H9 (cell line): ENCODE measurements around the gene CHI3L2. TPM values are rescaled to one million over a fixed set of nuclear protein-coding genes. Genes with fewer than 3 reads are reported as not detected.

Experiments used
- DNase-seq: peaks from one replicate; pipeline ENCODE4 v3.0.0-alpha.2; 2017
- H2AFZ ChIP-seq: one replicate; pipeline ENCODE4 v1.6.1; 2013; ENCODE audit warnings: mild to moderate bottlenecking, low read length, control low read depth, moderate library complexity
- H2AK5ac ChIP-seq: 2 replicates; pipeline ENCODE4 v1.6.1; 2013; ENCODE audit warnings: low read length, control low read depth, mixed read lengths; ENCODE audit not compliant: insufficient read length
- H2BK120ac ChIP-seq: one replicate; pipeline ENCODE4 v1.6.1; 2013; ENCODE audit warnings: low read depth, mild to moderate bottlenecking, low read length, control low read depth, inconsistent platforms; ENCODE audit not compliant: poor library complexity, severe bottlenecking
- H2BK12ac ChIP-seq: 2 replicates; pipeline ENCODE4 v1.6.1; 2013; ENCODE audit warnings: low read length, control low read depth, mixed read lengths, low read depth; ENCODE audit not compliant: insufficient read length
- H2BK15ac ChIP-seq: 2 replicates; pipeline ENCODE4 v1.6.1; 2013; ENCODE audit warnings: low read depth, low read length, control low read depth
- H2BK20ac ChIP-seq: one replicate; pipeline ENCODE4 v1.6.1; 2013; ENCODE audit warnings: low read depth, mild to moderate bottlenecking, low read length, control low read depth, inconsistent platforms; ENCODE audit not compliant: poor library complexity, severe bottlenecking
- H2BK5ac ChIP-seq: 2 replicates; pipeline ENCODE4 v1.6.1; 2013; ENCODE audit warnings: low read length, control low read depth, mixed read lengths; ENCODE audit not compliant: insufficient read length
- H3K14ac ChIP-seq: 2 replicates; pipeline ENCODE4 v1.6.1; 2013; ENCODE audit warnings: low read length, control low read depth; ENCODE audit not compliant: insufficient read depth
- H3K18ac ChIP-seq: 2 replicates; pipeline ENCODE4 v1.6.1; 2013; ENCODE audit warnings: low read depth, mild to moderate bottlenecking, mixed read lengths, low read length, control low read depth; ENCODE audit not compliant: insufficient read length
- H3K23ac ChIP-seq: 2 replicates; pipeline ENCODE4 v1.6.1; 2013; ENCODE audit warnings: low read length, control low read depth, mixed read lengths, low read depth; ENCODE audit not compliant: insufficient read length
- H3K23me2 ChIP-seq: 2 replicates; pipeline ENCODE4 v1.6.1; 2013; ENCODE audit warnings: low read depth, mild to moderate bottlenecking, mixed read lengths, low read length, control low read depth; ENCODE audit not compliant: insufficient read length, poor library complexity, severe bottlenecking
- H3K27ac ChIP-seq: 2 replicates; pipeline ENCODE4 v1.5.1; 2013; ENCODE audit warnings: low read length, control low read depth, mixed read lengths, low read depth; ENCODE audit not compliant: insufficient read length
- H3K27me3 ChIP-seq: 2 replicates; pipeline ENCODE4 v1.6.1; 2013; ENCODE audit warnings: low read length, control low read depth, inconsistent platforms; ENCODE audit not compliant: insufficient read depth
- H3K4ac ChIP-seq: 2 replicates; pipeline ENCODE4 v1.6.1; 2013; ENCODE audit warnings: low read depth, mild to moderate bottlenecking, control low read depth, inconsistent platforms, low read length, moderate library complexity
- H3K4me1 ChIP-seq: 2 replicates; pipeline ENCODE4 v1.6.1; 2013; ENCODE audit warnings: low read length, control low read depth, inconsistent platforms; ENCODE audit not compliant: insufficient read depth
- H3K4me2 ChIP-seq: 2 replicates; pipeline ENCODE4 v1.6.1; 2013; ENCODE audit warnings: low read length, control low read depth, mixed read lengths; ENCODE audit not compliant: insufficient read length, insufficient read depth
- H3K56ac ChIP-seq: 2 replicates; pipeline ENCODE4 v1.6.1; 2013; ENCODE audit warnings: low read depth, mild to moderate bottlenecking, mixed read lengths, low read length, control low read depth; ENCODE audit not compliant: insufficient read length
- H3K79me1 ChIP-seq: 2 replicates; pipeline ENCODE4 v1.6.1; 2013; ENCODE audit warnings: low read depth, mild to moderate bottlenecking, moderate library complexity, low read length, control low read depth, inconsistent platforms; ENCODE audit not compliant: insufficient read depth, poor library complexity, severe bottlenecking
- H3K79me2 ChIP-seq: 2 replicates; pipeline ENCODE4 v1.6.1; 2013; ENCODE audit warnings: low read length, control low read depth, inconsistent platforms; ENCODE audit not compliant: insufficient read depth
- H3K9ac ChIP-seq: 2 replicates; pipeline ENCODE4 v1.6.1; 2013; ENCODE audit warnings: low read length, control low read depth, mixed read lengths; ENCODE audit not compliant: insufficient read length; ENCODE audit errors: extremely low read depth
- H3K9me3 ChIP-seq: one replicate; pipeline ENCODE4 v1.6.1; 2013; ENCODE audit warnings: low read depth, low read length, inconsistent platforms; ENCODE audit not compliant: control insufficient read depth
- H3T11ph ChIP-seq: one replicate; pipeline ENCODE4 v1.6.1; 2013; ENCODE audit warnings: mild to moderate bottlenecking, low read length, control low read depth, inconsistent platforms
- H4K20me1 ChIP-seq: one replicate; pipeline ENCODE4 v1.6.1; 2013; ENCODE audit not compliant: control insufficient read depth, insufficient read length, insufficient read depth
- H4K5ac ChIP-seq: 2 replicates; pipeline ENCODE4 v1.6.1; 2013; ENCODE audit warnings: low read depth, mild to moderate bottlenecking, mixed read lengths, low read length, control low read depth; ENCODE audit not compliant: insufficient read length
- H4K8ac ChIP-seq: replicated peaks from 2 replicates; pipeline ENCODE4 v1.6.1; 2013; ENCODE audit warnings: low read length, control low read depth, mixed read lengths, low read depth; ENCODE audit not compliant: insufficient read length
- H4K91ac ChIP-seq: 2 replicates; pipeline ENCODE4 v1.6.1; 2013; ENCODE audit warnings: low read depth, mild to moderate bottlenecking, moderate library complexity, mixed read lengths, low read length, control low read depth; ENCODE audit not compliant: insufficient read length
- H3K27ac Mint-ChIP-seq, 3 experiments: 2 replicates in 2 of 3; 3 replicates in 1 of 3; pipeline ENCODE4 v1.8.0; 2020 to 2021; ENCODE audit warnings: mixed read lengths in 3 of 3, mild to moderate bottlenecking in 1 of 3, moderate library complexity in 1 of 3
- H3K27me3 Mint-ChIP-seq: 2 replicates; pipeline ENCODE4 v1.8.0; 2021; ENCODE audit warnings: low read depth, mild to moderate bottlenecking, moderate library complexity, mixed read lengths
- H3K36me3 Mint-ChIP-seq, 3 experiments: 2 replicates in 2 of 3; 3 replicates in 1 of 3; pipeline ENCODE4 v1.8.0; 2020 to 2021; ENCODE audit warnings: low read depth in 3 of 3, mixed read lengths in 3 of 3; ENCODE audit not compliant: insufficient read depth in 1 of 3
- H3K4me1 Mint-ChIP-seq, 2 experiments: 2 replicates each; pipeline ENCODE4 v1.8.0; 2020; ENCODE audit warnings: mixed read lengths in 2 of 2
- H3K4me3 Mint-ChIP-seq, 2 experiments: 2 replicates in 1 of 2; 3 replicates in 1 of 2; pipeline ENCODE4 v1.8.0; 2020 to 2021; ENCODE audit warnings: mild to moderate bottlenecking in 2 of 2, mixed read lengths in 2 of 2, moderate library complexity in 1 of 2
- H3K9me3 Mint-ChIP-seq, 2 experiments: 2 replicates in 1 of 2; 3 replicates in 1 of 2; pipeline ENCODE4 v1.8.0; 2020; ENCODE audit warnings: mild to moderate bottlenecking in 2 of 2, mixed read lengths in 2 of 2, moderate library complexity in 1 of 2
- WGBS: extraction: QIAGEN DNeasy Blood & Tissue Kit; methylation state at CpG from one replicate; pipeline ENCODE4 v1.1.7; 2013; ENCODE audit warnings: missing lambda C conversion rate, low lambda C conversion rate, mixed read lengths; ENCODE audit not compliant: insufficient read length; ENCODE audit errors: extremely low coverage; 5-methylcytosine and 5-hydroxymethylcytosine counted together
- total RNA-seq: library from RNA; stranded (reverse); gene quantifications from 2 replicates; pipeline ENCODE4 v1.2.1, GENCODE V29; 2021
- TF ChIP-seq, protein P1 (sequence below): fragments of 200-600 bp; sonication (generic); conservative IDR thresholded peaks from 3 replicates; pipeline ENCODE4 v1.8.0; 2021; ENCODE audit warnings: antibody characterized with exemption, mild to moderate bottlenecking

The CHI3L2 gene
- total RNA-seq, 1 experiment from 2014 or later = not detected

DNA sequence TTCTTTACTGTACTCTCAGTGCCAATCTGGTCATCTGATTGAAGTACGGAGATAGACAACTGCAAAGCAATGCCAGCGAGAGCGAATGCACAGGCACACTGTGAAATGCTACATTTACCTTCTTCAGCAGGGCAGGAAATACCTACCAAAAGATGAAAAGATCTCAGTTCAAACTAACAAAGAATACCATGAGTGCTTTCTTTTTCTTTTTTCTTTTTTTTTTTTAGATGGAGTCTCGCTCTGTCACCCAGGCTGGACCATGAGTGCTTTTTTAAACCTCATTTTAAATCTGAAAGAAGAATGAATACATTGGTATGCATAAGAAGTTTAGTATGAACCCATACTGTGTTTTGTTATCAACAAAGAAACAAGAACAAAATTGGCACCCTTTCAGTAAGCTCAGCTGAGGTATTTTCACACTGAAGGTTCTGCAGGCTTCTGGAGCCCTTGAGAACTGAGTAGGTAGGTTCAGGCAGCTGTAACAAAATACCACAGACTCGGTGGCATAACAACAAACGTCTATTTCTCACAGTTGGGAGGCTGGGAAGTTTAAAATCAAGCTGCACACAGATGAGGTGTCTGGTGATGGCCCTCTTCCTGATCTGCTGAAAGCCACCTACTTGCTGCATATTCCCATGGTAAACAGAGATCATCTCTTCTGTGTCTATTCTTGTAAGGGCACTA is 1.7 kb upstream of the CHI3L2 start:
- H2BK15ac ChIP-seq = no peak overlapping the region
- no peak overlapping the region for H3K4me3 Mint-ChIP-seq
- no peak overlapping the region for H2BK5ac ChIP-seq
- no peak overlapping the region for H3K9ac ChIP-seq
- H3K4me2 ChIP-seq = no peak overlapping the region
- peaks cover 2% of the 10 kb centered on the region for H3K4me1 ChIP-seq
- no peak overlapping the region for H3K56ac ChIP-seq
- H4K91ac ChIP-seq = no peak overlapping the region
- no peak overlapping the region for H2BK12ac ChIP-seq
- H3K27ac Mint-ChIP-seq = no peak overlapping the region
- no peak overlapping the region for H3K18ac ChIP-seq
- H3K23ac ChIP-seq = no peak overlapping the region
- TF ChIP-seq, protein P1, sequence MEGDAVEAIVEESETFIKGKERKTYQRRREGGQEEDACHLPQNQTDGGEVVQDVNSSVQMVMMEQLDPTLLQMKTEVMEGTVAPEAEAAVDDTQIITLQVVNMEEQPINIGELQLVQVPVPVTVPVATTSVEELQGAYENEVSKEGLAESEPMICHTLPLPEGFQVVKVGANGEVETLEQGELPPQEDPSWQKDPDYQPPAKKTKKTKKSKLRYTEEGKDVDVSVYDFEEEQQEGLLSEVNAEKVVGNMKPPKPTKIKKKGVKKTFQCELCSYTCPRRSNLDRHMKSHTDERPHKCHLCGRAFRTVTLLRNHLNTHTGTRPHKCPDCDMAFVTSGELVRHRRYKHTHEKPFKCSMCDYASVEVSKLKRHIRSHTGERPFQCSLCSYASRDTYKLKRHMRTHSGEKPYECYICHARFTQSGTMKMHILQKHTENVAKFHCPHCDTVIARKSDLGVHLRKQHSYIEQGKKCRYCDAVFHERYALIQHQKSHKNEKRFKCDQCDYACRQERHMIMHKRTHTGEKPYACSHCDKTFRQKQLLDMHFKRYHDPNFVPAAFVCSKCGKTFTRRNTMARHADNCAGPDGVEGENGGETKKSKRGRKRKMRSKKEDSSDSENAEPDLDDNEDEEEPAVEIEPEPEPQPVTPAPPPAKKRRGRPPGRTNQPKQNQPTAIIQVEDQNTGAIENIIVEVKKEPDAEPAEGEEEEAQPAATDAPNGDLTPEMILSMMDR = no peak
- no peaks in the 10 kb centered on the region for H3K79me2 ChIP-seq
- H3K27me3 ChIP-seq = no peaks in the 10 kb centered on the region
- no peaks in the 10 kb centered on the region for H3K9me3 Mint-ChIP-seq
- no peak overlapping the region for H4K8ac ChIP-seq
- H3K14ac ChIP-seq = no peak overlapping the region
- H4K5ac ChIP-seq = no peak overlapping the region
- no peak overlapping the region for H3K27ac ChIP-seq
- no peaks in the 10 kb centered on the region for H3K79me1 ChIP-seq
- H4K20me1 ChIP-seq = no peaks in the 10 kb centered on the region
- H3K27me3 Mint-ChIP-seq = peaks cover 18% of the 10 kb centered on the region
- H3K4ac ChIP-seq = no peak overlapping the region
- no peak overlapping the region for H2AFZ ChIP-seq
- H3K9me3 ChIP-seq = no peaks in the 10 kb centered on the region
- no peaks in the 10 kb centered on the region for H3K23me2 ChIP-seq
- no peak overlapping the region for H3T11ph ChIP-seq
- no peak for DNase-seq
- peaks cover 33 to 42% of the 10 kb centered on the region in 2 experiments for H3K4me1 Mint-ChIP-seq
- H2BK120ac ChIP-seq = no peak overlapping the region
- H3K36me3 Mint-ChIP-seq = no peaks in the 10 kb centered on the region; a peak in 1 of 7 replicates
- WGBS = no CpG with 5 or more reads among the region's 6 CpGs
- no peak overlapping the region for H2AK5ac ChIP-seq
- H2BK20ac ChIP-seq = no peak overlapping the region
